ENCODE measurements around the gene CDC42EP5. TPM values are rescaled to one million over a fixed set of nuclear protein-coding genes. Genes with fewer than 3 reads are reported as not detected.

Gene CDC42EP5
- total and polyA plus RNA-seq, 7 donors, result 1.1 to 7.4 (median 5.0) TPM

GRCh38 chr19:54424660-54425381, 48.3 kb downstream of the CDC42EP5 start:
- Histone ChIP-seq H3K4me1 (no peaks in the 10 kb centered on the region), H3K4me3 (no peak overlapping the region), H3K27ac (no peak overlapping the region), H3K9me3 (no peaks in the 10 kb centered on the region), H3K36me3 (ENCODE audit: insufficient read depth in 1 of 2, low read depth in 1 of 2) (no peaks in the 10 kb centered on the region), H3K27me3 (ENCODE audit: insufficient read depth in 3 of 3, low read length in 2 of 3) (peaks cover 0 to 59% (median 22%) of the 10 kb centered on the region in 3 donors)
- DNase-seq (no peak), ATAC-seq (no peak)
- 86 to 88% (median 87%) methylated on average over 35 to 36 of the region's 36 CpGs for WGBS, 3 donors
- intact Hi-C loops (cut with DNase I), result no loop called here
- TF ChIP-seq, protein P1, sequence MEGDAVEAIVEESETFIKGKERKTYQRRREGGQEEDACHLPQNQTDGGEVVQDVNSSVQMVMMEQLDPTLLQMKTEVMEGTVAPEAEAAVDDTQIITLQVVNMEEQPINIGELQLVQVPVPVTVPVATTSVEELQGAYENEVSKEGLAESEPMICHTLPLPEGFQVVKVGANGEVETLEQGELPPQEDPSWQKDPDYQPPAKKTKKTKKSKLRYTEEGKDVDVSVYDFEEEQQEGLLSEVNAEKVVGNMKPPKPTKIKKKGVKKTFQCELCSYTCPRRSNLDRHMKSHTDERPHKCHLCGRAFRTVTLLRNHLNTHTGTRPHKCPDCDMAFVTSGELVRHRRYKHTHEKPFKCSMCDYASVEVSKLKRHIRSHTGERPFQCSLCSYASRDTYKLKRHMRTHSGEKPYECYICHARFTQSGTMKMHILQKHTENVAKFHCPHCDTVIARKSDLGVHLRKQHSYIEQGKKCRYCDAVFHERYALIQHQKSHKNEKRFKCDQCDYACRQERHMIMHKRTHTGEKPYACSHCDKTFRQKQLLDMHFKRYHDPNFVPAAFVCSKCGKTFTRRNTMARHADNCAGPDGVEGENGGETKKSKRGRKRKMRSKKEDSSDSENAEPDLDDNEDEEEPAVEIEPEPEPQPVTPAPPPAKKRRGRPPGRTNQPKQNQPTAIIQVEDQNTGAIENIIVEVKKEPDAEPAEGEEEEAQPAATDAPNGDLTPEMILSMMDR (IDR thresholded peaks at IDR 0.05), result no peak

GRCh38 chr19:54424201-54424600, 48.9 kb downstream of the CDC42EP5 start:
- 78 to 85% (median 83%) methylated on average over 14 of the region's 14 CpGs for WGBS, 3 donors
- H3K27me3 ChIP-seq (ENCODE audit: insufficient read depth in 3 of 3, low read length in 2 of 3), result peaks cover 0 to 59% (median 22%) of the 10 kb centered on the region in 3 donors
- intact Hi-C loops (cut with DNase I), result no loop called here

DNA sequence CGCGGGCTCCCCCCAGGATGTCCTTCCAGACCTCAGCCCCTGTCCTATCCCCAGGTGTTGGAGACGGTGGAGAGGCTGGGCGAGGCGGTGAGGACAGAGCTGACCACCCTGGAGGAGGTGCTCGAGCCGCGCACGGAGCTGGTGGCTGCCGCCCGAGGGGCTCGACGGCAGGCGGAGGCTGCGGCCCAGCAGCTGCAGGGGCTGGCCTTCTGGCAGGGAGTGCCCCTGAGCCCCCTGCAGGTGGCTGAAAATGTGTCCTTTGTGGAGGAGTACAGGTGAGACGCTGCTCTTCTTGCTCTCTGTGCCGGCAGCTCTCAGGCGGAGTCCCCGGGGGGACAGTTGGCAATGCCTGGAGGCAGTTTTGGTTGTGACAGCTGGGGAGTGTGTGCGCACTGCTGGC, 51.0 kb downstream of the CDC42EP5 start:
- Histone ChIP-seq H3K4me1 (no peaks in the 10 kb centered on the region), H3K9me3 (no peaks in the 10 kb centered on the region), H3K36me3 (ENCODE audit: insufficient read depth in 1 of 2, low read depth in 1 of 2) (no peaks in the 10 kb centered on the region), H3K4me3 (no peak overlapping the region), H3K27me3 (ENCODE audit: insufficient read depth in 3 of 3, low read length in 2 of 3) (peaks cover 0 to 70% (median 20%) of the 10 kb centered on the region in 3 donors), H3K27ac (no peak overlapping the region)
- DNase-seq (no peak), ATAC-seq (no peak)
- 45 to 56% (median 48%) methylated on average over 19 to 20 of the region's 20 CpGs for WGBS, 3 donors
- intact Hi-C loops (cut with DNase I), result no loop called here
- TF ChIP-seq, protein P1 (IDR thresholded peaks at IDR 0.05), result no peak

More at GRCh38 chr19:54424201-54424600, 48.9 kb downstream of the CDC42EP5 start:
- Histone ChIP-seq H3K4me3 (no peak overlapping the region), H3K36me3 (ENCODE audit: insufficient read depth in 1 of 2, low read depth in 1 of 2) (no peaks in the 10 kb centered on the region), H3K4me1 (no peaks in the 10 kb centered on the region), H3K9me3 (no peaks in the 10 kb centered on the region), H3K27ac (no peak overlapping the region)
- DNase-seq (no peak), ATAC-seq (no peak)
- TF ChIP-seq, protein P1 (IDR thresholded peaks at IDR 0.05), result no peak

DNA sequence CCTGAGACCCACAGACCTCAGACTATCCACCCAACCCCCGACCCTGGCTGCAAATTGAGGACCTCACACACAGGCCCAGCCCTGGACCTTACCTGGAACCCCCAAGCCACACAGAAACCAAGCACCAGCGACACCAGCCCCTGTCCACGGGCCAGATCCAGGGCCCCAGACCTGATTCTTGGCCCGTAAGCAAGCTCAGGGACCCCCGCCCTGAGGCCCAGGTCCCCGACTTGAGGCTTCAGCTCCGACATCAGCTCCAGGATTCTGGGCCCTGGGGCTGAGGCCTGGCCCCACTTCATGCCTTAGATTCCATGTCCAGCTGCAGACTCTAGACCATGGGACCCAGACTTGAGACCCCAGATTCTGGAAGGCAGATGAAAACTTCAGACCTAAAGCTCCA, 51.6 kb downstream of the CDC42EP5 start:
- Histone ChIP-seq H3K9me3 (no peaks in the 10 kb centered on the region), H3K27me3 (ENCODE audit: insufficient read depth in 3 of 3, low read length in 2 of 3) (peaks cover 0 to 72% (median 22%) of the 10 kb centered on the region in 3 donors), H3K27ac (no peak overlapping the region), H3K36me3 (ENCODE audit: insufficient read depth in 1 of 2, low read depth in 1 of 2) (no peaks in the 10 kb centered on the region), H3K4me3 (no peak overlapping the region), H3K4me1 (no peaks in the 10 kb centered on the region)
- no peak for DNase-seq
- TF ChIP-seq, protein P1 (IDR thresholded peaks at IDR 0.05), result no peak
- intact Hi-C loops (cut with DNase I), result no loop called here
- WGBS, 3 donors, result 71 to 81% (median 79%) methylated on average over 7 of the region's 7 CpGs
- ATAC-seq, result no peak

GRCh38 chr19:54421169-54421516, 52.0 kb downstream of the CDC42EP5 start:
- no peaks in the 10 kb centered on the region for H3K4me1 ChIP-seq
- no peak for DNase-seq
- intact Hi-C loops (cut with DNase I), result no loop called here
- ATAC-seq, result no peak
- TF ChIP-seq, protein P1 (IDR thresholded peaks at IDR 0.05), result no peak
- H3K9me3 ChIP-seq, result no peaks in the 10 kb centered on the region
- H3K27me3 ChIP-seq (ENCODE audit: insufficient read depth in 3 of 3, low read length in 2 of 3), result peaks cover 0 to 75% (median 20%) of the 10 kb centered on the region in 3 donors
- no peaks in the 10 kb centered on the region for H3K36me3 ChIP-seq (ENCODE audit: insufficient read depth in 1 of 2, low read depth in 1 of 2)
- WGBS, 3 donors, result 16 to 31% (median 20%) methylated on average over 6 to 9 of the region's 9 CpGs
- no peak overlapping the region for H3K27ac ChIP-seq
- no peak overlapping the region for H3K4me3 ChIP-seq
